DOHH2 (cell line): ENCODE results near the gene DZIP3.

Experiments
- CTCF ChIP-seq: fragments of 200-600 bp; sonication (generic); IDR thresholded peaks from one replicate; pipeline ENCODE4 v1.5.1; 2014; ENCODE audit warnings: antibody characterized with exemption, mild to moderate bottlenecking, low read depth, low read length; ENCODE audit not compliant: poor library complexity, severe bottlenecking
- EZH2phosphoT487 ChIP-seq: fragments of 200-600 bp; sonication (generic); IDR thresholded peaks from 2 replicates; pipeline ENCODE4 v1.6.1; 2017; ENCODE audit warnings: borderline replicate concordance, mild to moderate bottlenecking, antibody characterized with exemption, low read length, moderate library complexity, mixed read lengths

GRCh38 chr3:108673988-108674661 lies 84.6 kb downstream of the DZIP3 start:
- TF ChIP-seq CTCF = no peak
- no peak for TF ChIP-seq EZH2phosphoT487
